Sigmoid colon (tissue), 4 donors: Measurements from ENCODE around the gene APBA3.

Experiments used
- EP300 ChIP-seq, 4 donors: sonication (generic); formaldehyde crosslinking; IDR thresholded peaks; one replicate each; pipeline ENCODE4 v1.6.1; 2017; ENCODE audit warnings: antibody characterized with exemption in 4 of 4
- POLR2A ChIP-seq, 2 donors: fragments of 450-650 bp; IDR thresholded peaks; one replicate each; pipeline ENCODE4 v1.6.1; 2016; ENCODE audit warnings: antibody characterized with exemption in 2 of 2, mild to moderate bottlenecking in 2 of 2, moderate library complexity in 2 of 2
- POLR2AphosphoS5 ChIP-seq, 4 donors: sonication (generic); formaldehyde crosslinking; IDR thresholded peaks; one replicate each; pipeline ENCODE4 v1.6.1; 2017; ENCODE audit warnings: antibody characterized with exemption in 4 of 4
- TF ChIP-seq, protein P1 (sequence below), 4 experiments: fragments of 450-650 bp in 3 of 4; fragments of 200-600 bp in 1 of 4; IDR thresholded peaks; one replicate each; pipeline ENCODE4 v1.5.1; 2016 to 2019; ENCODE audit warnings: antibody characterized with exemption in 4 of 4, mild to moderate bottlenecking in 3 of 4, moderate library complexity in 2 of 4

DNA sequence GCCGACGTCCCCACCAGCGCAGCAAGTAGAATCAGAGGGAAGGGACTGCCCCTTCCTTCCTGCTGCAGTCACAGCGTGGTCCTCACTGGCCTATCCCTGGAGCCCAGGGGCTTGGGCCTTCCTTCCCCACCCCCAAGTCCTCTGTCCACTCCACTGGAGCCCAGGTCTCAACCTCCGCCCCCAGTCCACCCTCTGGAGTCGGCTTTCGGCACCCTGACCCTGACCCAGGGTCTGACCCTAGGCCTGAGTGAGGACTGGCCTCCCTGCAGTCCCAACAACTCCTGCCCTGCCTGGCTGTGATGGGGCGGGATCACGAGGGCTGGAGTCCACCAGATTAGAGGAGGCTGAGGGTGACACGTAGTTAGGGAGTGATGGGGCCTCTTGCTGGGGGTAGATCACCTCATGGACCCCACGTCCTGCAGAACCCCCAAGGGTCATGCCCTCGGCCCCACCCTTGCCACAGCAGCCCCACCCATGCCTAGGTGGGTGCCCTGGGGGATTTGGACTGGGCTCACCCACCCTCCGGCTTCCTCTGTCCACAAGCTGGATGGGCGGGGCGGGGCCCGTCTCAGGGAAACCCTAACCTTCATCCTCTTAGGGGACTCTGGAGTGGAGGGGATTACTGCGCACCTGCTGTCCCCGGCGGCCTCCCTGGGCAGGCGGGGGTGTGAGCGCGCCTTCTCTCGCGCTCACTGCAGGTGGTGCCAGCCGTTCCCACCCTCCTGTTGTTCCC is 6.7 kb upstream of the APBA3 start:
- TF ChIP-seq POLR2A (IDR thresholded peaks at IDR 0.05) = no peak
- TF ChIP-seq, protein P1, sequence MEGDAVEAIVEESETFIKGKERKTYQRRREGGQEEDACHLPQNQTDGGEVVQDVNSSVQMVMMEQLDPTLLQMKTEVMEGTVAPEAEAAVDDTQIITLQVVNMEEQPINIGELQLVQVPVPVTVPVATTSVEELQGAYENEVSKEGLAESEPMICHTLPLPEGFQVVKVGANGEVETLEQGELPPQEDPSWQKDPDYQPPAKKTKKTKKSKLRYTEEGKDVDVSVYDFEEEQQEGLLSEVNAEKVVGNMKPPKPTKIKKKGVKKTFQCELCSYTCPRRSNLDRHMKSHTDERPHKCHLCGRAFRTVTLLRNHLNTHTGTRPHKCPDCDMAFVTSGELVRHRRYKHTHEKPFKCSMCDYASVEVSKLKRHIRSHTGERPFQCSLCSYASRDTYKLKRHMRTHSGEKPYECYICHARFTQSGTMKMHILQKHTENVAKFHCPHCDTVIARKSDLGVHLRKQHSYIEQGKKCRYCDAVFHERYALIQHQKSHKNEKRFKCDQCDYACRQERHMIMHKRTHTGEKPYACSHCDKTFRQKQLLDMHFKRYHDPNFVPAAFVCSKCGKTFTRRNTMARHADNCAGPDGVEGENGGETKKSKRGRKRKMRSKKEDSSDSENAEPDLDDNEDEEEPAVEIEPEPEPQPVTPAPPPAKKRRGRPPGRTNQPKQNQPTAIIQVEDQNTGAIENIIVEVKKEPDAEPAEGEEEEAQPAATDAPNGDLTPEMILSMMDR (IDR thresholded peaks at IDR 0.05) = no peak
- TF ChIP-seq POLR2AphosphoS5 (IDR thresholded peaks at IDR 0.05) = no peak
- TF ChIP-seq EP300 (IDR thresholded peaks at IDR 0.05) = no peak
